Panc1 (cell line): ENCODE data around the gene CCDC34. TPM values are rescaled to one million over a fixed set of nuclear protein-coding genes. Genes with fewer than 3 reads are reported as not detected.
"Not testable (repeated sequence)": the region's sequence is repeated elsewhere in the genome, so short reads cannot be mapped to it uniquely, and the experiment has no call there.

Source experiments
- ATAC-seq: fragments of 200-7000 bp; cut with Tn5 transposase; 2 replicates; pipeline ENCODE4 v1.9.1; 2020; ENCODE audit warnings: mild to moderate bottlenecking, moderate library complexity
- BruUV-seq: library from RNA; stranded (reverse); fragments of 400-500 nt; replicated peaks from 2 replicates; lab custom pipeline; 2021; lab: Mats Ljungman, UMichigan
- CTCF ChIA-PET: fragments of 300-600 bp; sonication (Branson Sonifier 250); formaldehyde crosslinking; loops from one replicate; lab custom pipeline; 2022; ENCODE audit warnings: antibody characterized with exemption; lab: Charles Lee
- POLR2A ChIA-PET: fragments of 300-600 bp; sonication (Branson Sonifier 250); formaldehyde crosslinking; loops from one replicate; lab custom pipeline; 2022; ENCODE audit warnings: antibody characterized with exemption; lab: Charles Lee
- DNase-seq: peaks from one replicate; pipeline ENCODE4 v3.0.0-alpha.2; 2010; ENCODE audit warnings: low read depth, low spot score
- H3K27ac ChIP-seq: 2 replicates; pipeline ENCODE4 v1.5.1; 2011; ENCODE audit warnings: mild to moderate bottlenecking, low read length, inconsistent platforms
- H3K27me3 ChIP-seq: fragments of 200-500 bp; sonication (Bioruptor generic); 2 replicates; pipeline ENCODE4 v1.6.0; 2014; ENCODE audit warnings: low read length, inconsistent platforms; ENCODE audit not compliant: control insufficient read depth, insufficient read depth
- H3K36me3 ChIP-seq: fragments of 200-500 bp; sonication (Bioruptor generic); 2 replicates; pipeline ENCODE4 v1.5.1; 2014; ENCODE audit warnings: inconsistent platforms, mild to moderate bottlenecking, low read length, moderate library complexity; ENCODE audit not compliant: control insufficient read depth, insufficient read depth
- H3K4me1 ChIP-seq: 2 replicates; pipeline ENCODE4 v1.5.1; 2011; ENCODE audit warnings: inconsistent platforms, mild to moderate bottlenecking, low read length, moderate library complexity; ENCODE audit not compliant: control insufficient read depth, insufficient read depth
- H3K4me3 ChIP-seq, 2 experiments: 2 replicates each; pipeline ENCODE4 v1.5.1; 2011 to 2012; ENCODE audit warnings: low read depth in 2 of 2, low read length in 2 of 2, mild to moderate bottlenecking in 2 of 2, inconsistent platforms in 1 of 2, moderate library complexity in 1 of 2
- H3K9me3 ChIP-seq: fragments of 200-500 bp; sonication (Bioruptor generic); 2 replicates; pipeline ENCODE4 v1.5.1; 2014; ENCODE audit warnings: low read depth, mild to moderate bottlenecking, inconsistent platforms, low read length, moderate library complexity; ENCODE audit not compliant: control insufficient read depth, insufficient read depth
- CTCF ChIP-seq: fragments of 450-650 bp; IDR thresholded peaks from 2 replicates; pipeline ENCODE4 v1.5.1; 2017; ENCODE audit warnings: mild to moderate bottlenecking
- SIN3A ChIP-seq: IDR thresholded peaks from 2 replicates; pipeline ENCODE4 v1.6.1; 2012; ENCODE audit warnings: low read depth, mild to moderate bottlenecking, low read length, moderate library complexity, borderline replicate concordance; ENCODE audit not compliant: insufficient read depth
- in situ Hi-C: cut with HindIII; loops from 2 replicates; pipeline ENCODE4 v1.10.0; 2016; ENCODE audit warnings: low sequenced_read_pairs, low pct_unique_long_range_greater_than_20kb
- intact Hi-C: fragments of 100-400 bp; cut with micrococcal nuclease; formaldehyde crosslinking; loops from one replicate; pipeline ENCODE4 v1.10.0; 2022; ENCODE audit not compliant: unreplicated experiment
- total RNA-seq: library from RNA; stranded (reverse); gene quantifications from one replicate; pipeline ENCODE4 v1.2.1, GENCODE V29; 2021; ENCODE audit not compliant: unreplicated experiment
- TF ChIP-seq, protein P1 (sequence below), 2 experiments: IDR thresholded peaks; 2 replicates each; pipeline ENCODE4 v1.6.1; 2011 to 2012; ENCODE audit warnings: low read depth in 2 of 2, control low read depth in 1 of 2, low read length in 1 of 2, mild to moderate bottlenecking in 1 of 2, moderate library complexity in 1 of 2; ENCODE audit not compliant: insufficient read depth in 1 of 2

CCDC34 gene
- total RNA-seq, 1 experiment from 2014 or later, result 28.3 TPM

DNA sequence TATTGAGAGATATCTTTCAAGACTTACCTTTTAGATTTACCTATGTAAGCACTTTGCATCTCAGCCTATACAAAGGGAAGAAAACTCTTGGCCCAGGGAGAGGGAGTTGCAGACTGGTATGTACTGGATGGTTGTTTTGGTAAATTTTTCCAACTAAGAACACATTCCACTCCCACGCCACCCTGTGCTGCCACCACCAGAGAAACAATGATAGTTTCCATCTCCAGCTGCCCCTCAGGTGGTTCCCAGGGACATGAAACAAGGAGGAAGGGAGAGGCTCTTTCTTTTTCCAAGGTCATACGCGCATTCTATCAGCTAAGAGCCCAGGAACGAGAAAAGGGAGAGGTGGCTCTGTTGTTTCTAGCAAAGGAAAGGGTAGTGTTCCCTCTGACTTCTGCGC, 34.4 kb downstream of the CCDC34 start:
- TF ChIP-seq, protein P1, sequence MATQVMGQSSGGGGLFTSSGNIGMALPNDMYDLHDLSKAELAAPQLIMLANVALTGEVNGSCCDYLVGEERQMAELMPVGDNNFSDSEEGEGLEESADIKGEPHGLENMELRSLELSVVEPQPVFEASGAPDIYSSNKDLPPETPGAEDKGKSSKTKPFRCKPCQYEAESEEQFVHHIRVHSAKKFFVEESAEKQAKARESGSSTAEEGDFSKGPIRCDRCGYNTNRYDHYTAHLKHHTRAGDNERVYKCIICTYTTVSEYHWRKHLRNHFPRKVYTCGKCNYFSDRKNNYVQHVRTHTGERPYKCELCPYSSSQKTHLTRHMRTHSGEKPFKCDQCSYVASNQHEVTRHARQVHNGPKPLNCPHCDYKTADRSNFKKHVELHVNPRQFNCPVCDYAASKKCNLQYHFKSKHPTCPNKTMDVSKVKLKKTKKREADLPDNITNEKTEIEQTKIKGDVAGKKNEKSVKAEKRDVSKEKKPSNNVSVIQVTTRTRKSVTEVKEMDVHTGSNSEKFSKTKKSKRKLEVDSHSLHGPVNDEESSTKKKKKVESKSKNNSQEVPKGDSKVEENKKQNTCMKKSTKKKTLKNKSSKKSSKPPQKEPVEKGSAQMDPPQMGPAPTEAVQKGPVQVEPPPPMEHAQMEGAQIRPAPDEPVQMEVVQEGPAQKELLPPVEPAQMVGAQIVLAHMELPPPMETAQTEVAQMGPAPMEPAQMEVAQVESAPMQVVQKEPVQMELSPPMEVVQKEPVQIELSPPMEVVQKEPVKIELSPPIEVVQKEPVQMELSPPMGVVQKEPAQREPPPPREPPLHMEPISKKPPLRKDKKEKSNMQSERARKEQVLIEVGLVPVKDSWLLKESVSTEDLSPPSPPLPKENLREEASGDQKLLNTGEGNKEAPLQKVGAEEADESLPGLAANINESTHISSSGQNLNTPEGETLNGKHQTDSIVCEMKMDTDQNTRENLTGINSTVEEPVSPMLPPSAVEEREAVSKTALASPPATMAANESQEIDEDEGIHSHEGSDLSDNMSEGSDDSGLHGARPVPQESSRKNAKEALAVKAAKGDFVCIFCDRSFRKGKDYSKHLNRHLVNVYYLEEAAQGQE (IDR thresholded peaks at IDR 0.05; ENCODE audit: insufficient read depth in 1 of 2, low read depth in 2 of 2, low read length in 1 of 2), result no peak
- TF ChIP-seq CTCF (no peak), SIN3A (no peak)
- H3K36me3 ChIP-seq, result no peaks in the 10 kb centered on the region
- ATAC-seq (no peak), DNase-seq (no peak)
- no TSS peak for BruUV-seq
- intact Hi-C loops (no loop called here), in situ Hi-C loops (no loop called here)
- no peaks in the 10 kb centered on the region for H3K9me3 ChIP-seq
- no peak overlapping the region for H3K4me3 ChIP-seq
- ChIA-PET POLR2A (no interaction called here), CTCF (no interaction called here)
- H3K27me3 ChIP-seq, result no peaks in the 10 kb centered on the region
- peaks cover 4% of the 10 kb centered on the region; the same call in 1 of the 2 replicates for H3K4me1 ChIP-seq
- H3K27ac ChIP-seq, result peak overlapping the region; percentile 24; the same call in 1 of the 2 replicates

DNA sequence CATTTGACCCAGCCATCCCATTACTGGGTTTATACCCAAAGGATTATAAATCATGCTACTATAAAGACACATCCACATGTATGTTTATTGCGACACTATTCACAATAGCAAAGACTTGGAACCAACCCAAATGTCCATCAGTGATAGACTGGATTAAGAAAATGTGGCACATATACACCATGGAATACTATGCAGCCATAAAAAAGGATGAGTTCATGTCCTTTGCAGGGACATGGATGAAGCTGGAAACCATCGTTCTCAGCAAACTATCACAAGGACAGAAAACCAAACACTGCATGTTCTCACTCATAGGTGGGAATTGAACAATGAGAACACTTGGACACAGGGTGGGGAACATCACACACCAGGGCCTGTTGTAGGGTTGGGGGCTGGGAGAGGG, 36.0 kb downstream of the CCDC34 start:
- H3K36me3 ChIP-seq, in situ Hi-C loops, H3K27ac ChIP-seq, POLR2A ChIA-PET, H3K9me3 ChIP-seq, BruUV-seq, CTCF ChIA-PET, intact Hi-C loops, H3K4me1 ChIP-seq, H3K27me3 ChIP-seq, DNase-seq, H3K4me3 ChIP-seq, ATAC-seq: not testable (repeated sequence)

GRCh38 chr11:27322196-27322595, 40.8 kb downstream of the CCDC34 start:
- H3K27me3 ChIP-seq, H3K4me3 ChIP-seq, ATAC-seq, in situ Hi-C loops, BruUV-seq, H3K4me1 ChIP-seq, POLR2A ChIA-PET, DNase-seq, H3K9me3 ChIP-seq, H3K36me3 ChIP-seq, intact Hi-C loops, H3K27ac ChIP-seq, CTCF ChIA-PET: not testable (repeated sequence)

- intact Hi-C loops, H3K27ac ChIP-seq, H3K27me3 ChIP-seq, BruUV-seq, ATAC-seq, H3K4me3 ChIP-seq, in situ Hi-C loops, DNase-seq, H3K36me3 ChIP-seq, H3K4me1 ChIP-seq, POLR2A ChIA-PET, CTCF ChIA-PET, H3K9me3 ChIP-seq: not testable (repeated sequence)
Observed at GRCh38 chr11:27321340-27321739, 41.7 kb downstream of the CCDC34 start.
